ENCODE data around the gene PHKG1. TPM values are rescaled to one million over a fixed set of nuclear protein-coding genes. Genes with fewer than 3 reads are reported as not detected.
"Not testable (repeated sequence)": the region's sequence is repeated elsewhere in the genome, so short reads cannot be mapped to it uniquely, and the experiment has no call there.

Gene PHKG1
- total and polyA plus RNA-seq, 2 donors (not counting 1 experiment from before 2014, with no cell fraction given): 0.23 to 1.3 TPM

DNA sequence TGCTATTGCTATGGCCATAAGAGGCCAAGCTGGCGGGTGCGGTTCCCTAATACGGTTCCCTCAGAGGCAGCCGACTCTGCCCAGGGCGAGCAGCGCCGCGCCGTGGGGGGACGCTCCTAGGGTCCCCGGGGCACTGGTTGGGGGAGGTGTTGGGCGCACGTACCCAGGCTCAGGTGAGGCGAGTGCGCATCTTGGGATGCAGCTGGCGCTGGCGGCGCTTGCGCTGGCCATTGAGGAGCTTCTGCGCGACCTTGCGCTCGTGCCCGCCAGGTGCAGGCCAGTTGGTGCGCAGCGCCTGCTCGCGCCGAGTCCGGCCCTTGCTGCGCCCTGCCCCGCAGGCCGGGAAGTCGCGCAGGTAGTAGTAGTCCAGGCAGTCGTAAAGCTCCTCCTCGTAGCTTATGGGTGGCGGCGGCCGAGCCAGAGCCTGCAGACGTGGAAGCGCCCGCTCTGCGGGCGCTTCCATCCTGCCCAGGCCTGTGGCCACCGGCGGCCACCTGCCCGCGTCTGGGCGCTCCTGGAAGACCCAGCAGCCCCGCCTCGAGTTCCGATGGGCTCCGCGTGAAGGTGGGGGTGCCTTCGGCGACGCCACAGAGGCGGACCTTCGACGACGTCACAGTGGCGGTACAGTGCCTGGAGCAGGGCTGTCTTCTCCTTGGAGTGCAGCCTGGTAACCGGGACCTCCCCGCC, 23.2 kb upstream of the PHKG1 start, which contains the start of gene NUPR2:
Gene NUPR2 (minus strand): TSS at position 566 of the 687 bp plus-strand sequence. CDS start 103 bp downstream, at position 463.
- no peak for DNase-seq (ENCODE audit: low read depth in 2 of 2)
- Histone ChIP-seq H4K20me1 (ENCODE audit: control insufficient read depth, extremely low read depth, insufficient read depth, low read length) (no peaks in the 10 kb centered on the region), H3K4me2 (ENCODE audit: extremely low read depth, insufficient read depth, low read length) (no peak within 1 kb of the TSS), H3K27me3 (ENCODE audit: control insufficient read depth, insufficient read depth, low read length) (no peaks in the 10 kb centered on the region), H3K4me3 (replicated peaks in 1 of 4; ENCODE audit: control extremely low read depth in 1 of 4, insufficient read depth in 1 of 4, low read depth in 3 of 4, low read length in 4 of 4) (no peak within 1 kb of the TSS), H3K27ac (ENCODE audit: insufficient read depth, low read length) (no peak within 1 kb of the TSS), H2AFZ (ENCODE audit: low read length) (no peak within 1 kb of the TSS), H3K36me3 (ENCODE audit: control insufficient read depth, insufficient read depth, low read length) (no peaks in the 10 kb centered on the region), H3K79me2 (ENCODE audit: control insufficient read depth, insufficient read depth, low read length) (no peaks in the 10 kb centered on the region), H3K9ac (ENCODE audit: insufficient read depth, low read length) (no peak within 1 kb of the TSS), H3K4me1 (ENCODE audit: control insufficient read depth, extremely low read depth, insufficient read depth, low read length) (no peaks in the 10 kb centered on the region), H3K9me3 (ENCODE audit: control insufficient read depth, insufficient read depth, low read depth, low read length) (no peaks in the 10 kb centered on the region)
- TF ChIP-seq CTCF (conservative IDR thresholded peaks at IDR 0.05 in 1 of 2, IDR thresholded peaks at IDR 0.05 in 1 of 2; ENCODE audit: low read depth in 1 of 2, low read length in 2 of 2): no peak
- TF ChIP-seq EZH2 (IDR thresholded peaks at IDR 0.05; ENCODE audit: low read length, missing control alignments): no peak

DNA sequence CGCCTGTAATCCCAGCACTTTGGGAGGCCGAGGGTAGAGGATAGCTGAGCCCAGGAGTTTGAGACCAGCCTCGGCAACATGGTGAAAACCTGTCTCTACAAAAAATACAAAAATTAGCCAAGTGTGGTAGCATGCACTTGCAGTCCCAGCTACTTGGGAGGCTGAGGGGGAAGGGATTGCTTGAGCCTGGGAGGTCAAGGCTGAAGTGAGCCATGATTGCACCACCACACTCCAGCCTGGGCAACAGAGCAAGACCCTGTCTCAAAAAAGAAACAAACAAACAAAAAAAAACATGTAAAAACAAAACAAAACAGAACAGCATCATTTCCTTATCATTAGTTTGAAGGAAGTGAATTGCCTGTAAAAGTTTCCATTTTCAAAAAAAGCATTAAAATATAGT, 19.5 kb upstream of the PHKG1 start:
- not testable (repeated sequence) for DNase-seq (ENCODE audit: low read depth in 2 of 2); H3K4me3 ChIP-seq (replicated peaks in 1 of 4; ENCODE audit: control extremely low read depth in 1 of 4, insufficient read depth in 1 of 4, low read depth in 3 of 4, low read length in 4 of 4); H2AFZ ChIP-seq (ENCODE audit: low read length); H3K9me3 ChIP-seq (ENCODE audit: control insufficient read depth, insufficient read depth, low read depth, low read length); H3K79me2 ChIP-seq (ENCODE audit: control insufficient read depth, insufficient read depth, low read length); H3K9ac ChIP-seq (ENCODE audit: insufficient read depth, low read length); H3K36me3 ChIP-seq (ENCODE audit: control insufficient read depth, insufficient read depth, low read length); H3K27me3 ChIP-seq (ENCODE audit: control insufficient read depth, insufficient read depth, low read length); H3K27ac ChIP-seq (ENCODE audit: insufficient read depth, low read length); H3K4me2 ChIP-seq (ENCODE audit: extremely low read depth, insufficient read depth, low read length); H3K4me1 ChIP-seq (ENCODE audit: control insufficient read depth, extremely low read depth, insufficient read depth, low read length); H4K20me1 ChIP-seq (ENCODE audit: control insufficient read depth, extremely low read depth, insufficient read depth, low read length)

GRCh38 chr7:56110611-56111010, 17.9 kb upstream of the PHKG1 start:
- no peaks in the 10 kb centered on the region for H4K20me1 ChIP-seq (ENCODE audit: control insufficient read depth, extremely low read depth, insufficient read depth, low read length)
- DNase-seq (ENCODE audit: low read depth in 2 of 2): no peak

More at GRCh38 chr7:56110611-56111010, 17.9 kb upstream of the PHKG1 start:
- Histone ChIP-seq H3K27me3 (ENCODE audit: control insufficient read depth, insufficient read depth, low read length) (no peaks in the 10 kb centered on the region), H3K36me3 (ENCODE audit: control insufficient read depth, insufficient read depth, low read length) (no peaks in the 10 kb centered on the region), H3K4me1 (ENCODE audit: control insufficient read depth, extremely low read depth, insufficient read depth, low read length) (no peaks in the 10 kb centered on the region), H3K79me2 (ENCODE audit: control insufficient read depth, insufficient read depth, low read length) (peaks cover 6% of the 10 kb centered on the region), H3K27ac (ENCODE audit: insufficient read depth, low read length) (no peak overlapping the region), H3K9ac (ENCODE audit: insufficient read depth, low read length) (no peak overlapping the region), H2AFZ (ENCODE audit: low read length) (no peak overlapping the region), H3K4me2 (ENCODE audit: extremely low read depth, insufficient read depth, low read length) (no peak overlapping the region), H3K9me3 (ENCODE audit: control insufficient read depth, insufficient read depth, low read depth, low read length) (no peaks in the 10 kb centered on the region), H3K4me3 (replicated peaks in 1 of 4; ENCODE audit: control extremely low read depth in 1 of 4, insufficient read depth in 1 of 4, low read depth in 3 of 4, low read length in 4 of 4) (no peak overlapping the region)
- TF ChIP-seq EZH2 (IDR thresholded peaks at IDR 0.05; ENCODE audit: low read length, missing control alignments) (no peak), CTCF (conservative IDR thresholded peaks at IDR 0.05 in 1 of 2, IDR thresholded peaks at IDR 0.05 in 1 of 2; ENCODE audit: low read depth in 1 of 2, low read length in 2 of 2) (no peak)

Measured in fibroblast of lung (primary cell).